ENCODE measurements around the gene ST6GALNAC6.
A peak's percentile ranks its signal among the peaks of the same experiment; 100 is the strongest.
"Not testable (repeated sequence)": the region's sequence is repeated elsewhere in the genome, so short reads cannot be mapped to it uniquely, and the experiment has no call there.

The ST6GALNAC6 gene

GRCh38 chr9:127871531-127871930 is 27.9 kb downstream of the ST6GALNAC6 start:
- DNase-seq = no peak

- DNase-seq = no peak
Observed at GRCh38 chr9:127870887-127871286, 28.5 kb downstream of the ST6GALNAC6 start.

GRCh38 chr9:127870153-127870491 is 29.3 kb downstream of the ST6GALNAC6 start:
- DNase-seq = not testable (repeated sequence)

- peak; percentile 87 for DNase-seq
Observed at GRCh38 chr9:127869310-127870152, 29.9 kb downstream of the ST6GALNAC6 start.

- DNase-seq = no peak
Observed at GRCh38 chr9:127868278-127868902, 31.0 kb downstream of the ST6GALNAC6 start.

GRCh38 chr9:127867356-127868277 is 31.8 kb downstream of the ST6GALNAC6 start:
- DNase-seq = no peak

GRCh38 chr9:127866535-127866934 is 32.9 kb downstream of the ST6GALNAC6 start:
- DNase-seq = no peak

- peak; percentile 62 for DNase-seq
Observed at GRCh38 chr9:127865645-127866464, 33.5 kb downstream of the ST6GALNAC6 start.

- no peak for DNase-seq
Observed at GRCh38 chr9:127863191-127863621, 36.2 kb downstream of the ST6GALNAC6 start.

- no peak for DNase-seq
Observed at GRCh38 chr9:127862075-127863011, 37.1 kb downstream of the ST6GALNAC6 start.

- DNase-seq = no peak
Observed at GRCh38 chr9:127860779-127861178, 38.6 kb downstream of the ST6GALNAC6 start.

- DNase-seq = no peak
Observed at GRCh38 chr9:127860260-127860659, 39.1 kb downstream of the ST6GALNAC6 start.

- no peak for DNase-seq
Observed at GRCh38 chr9:127858041-127858512, 41.3 kb downstream of the ST6GALNAC6 start.

GRCh38 chr9:127857278-127857677 is 42.1 kb downstream of the ST6GALNAC6 start:
- DNase-seq = no peak

- no peak for DNase-seq
Observed at GRCh38 chr9:127856729-127857116, 42.7 kb downstream of the ST6GALNAC6 start.

- DNase-seq = no peak
Observed at GRCh38 chr9:127856094-127856728, 43.2 kb downstream of the ST6GALNAC6 start.

- no peak for DNase-seq
Observed at GRCh38 chr9:127855522-127855921, 43.9 kb downstream of the ST6GALNAC6 start.

- DNase-seq = no peak
Observed at GRCh38 chr9:127854960-127855359, 44.4 kb downstream of the ST6GALNAC6 start.

- no peak for DNase-seq
Observed at GRCh38 chr9:127854184-127854806, 45.1 kb downstream of the ST6GALNAC6 start, which contains the start of gene ENG. ENG (minus strand) TSS chr9:127854658; CDS start chr9:127854355, 303 bp downstream.

Measured in activated CD4-positive, alpha-beta T cell treated with anti-CD3 and anti-CD28 coated beads, Interleukin-2, amount 50 U/mL, for 16 hours (primary cell).